Neuronal stem cell (in vitro differentiated cells): ENCODE measurements around the gene CDC20B.

Experiments used
- DNase-seq: peaks from one replicate; pipeline ENCODE4 v3.0.0-alpha.2; 2013; ENCODE audit warnings: low spot score
- H2AFZ ChIP-seq: one replicate; pipeline ENCODE4 v1.6.1; 2013; ENCODE audit warnings: mild to moderate bottlenecking, low read length, inconsistent platforms
- H2AK5ac ChIP-seq: 2 replicates; pipeline ENCODE4 v1.6.1; 2013; ENCODE audit warnings: low read depth, mild to moderate bottlenecking, inconsistent platforms, low read length, moderate library complexity, mixed read lengths
- H2BK120ac ChIP-seq: 2 replicates; pipeline ENCODE4 v1.6.1; 2013; ENCODE audit warnings: low read depth, mild to moderate bottlenecking, inconsistent platforms, low read length, moderate library complexity, mixed read lengths
- H2BK12ac ChIP-seq: one replicate; pipeline ENCODE4 v1.6.1; 2013; ENCODE audit warnings: low read length, inconsistent platforms
- H2BK15ac ChIP-seq: 2 replicates; pipeline ENCODE4 v1.6.1; 2013; ENCODE audit warnings: mild to moderate bottlenecking, low read length, inconsistent platforms, mixed read lengths
- H2BK5ac ChIP-seq: one replicate; pipeline ENCODE4 v1.6.1; 2013; ENCODE audit warnings: inconsistent platforms, mild to moderate bottlenecking, low read length, moderate library complexity
- H3K14ac ChIP-seq: one replicate; pipeline ENCODE4 v1.6.1; 2013; ENCODE audit warnings: low read length, inconsistent platforms
- H3K18ac ChIP-seq: 2 replicates; pipeline ENCODE4 v1.6.1; 2013; ENCODE audit warnings: low read length, inconsistent platforms
- H3K23ac ChIP-seq: 2 replicates; pipeline ENCODE4 v1.6.1; 2013; ENCODE audit warnings: low read depth, mild to moderate bottlenecking, mixed read lengths, low read length, inconsistent platforms; ENCODE audit not compliant: poor library complexity
- H3K27ac ChIP-seq: replicated peaks from 3 replicates; pipeline ENCODE4 v1.5.1; 2013; ENCODE audit warnings: low read length, inconsistent platforms
- H3K27me3 ChIP-seq, 3 experiments: 2 replicates each; pipeline ENCODE4 v1.6.1; 2013; ENCODE audit warnings: low read length in 3 of 3, mild to moderate bottlenecking in 2 of 3, inconsistent platforms in 1 of 3, low read depth in 1 of 3, mixed read lengths in 1 of 3, moderate library complexity in 1 of 3; ENCODE audit not compliant: control insufficient read depth in 3 of 3, insufficient read depth in 3 of 3
- H3K36me3 ChIP-seq, 2 donors: replicated peaks in 1 of 2; 2 replicates each; pipeline ENCODE4 v1.6.1; 2013; ENCODE audit warnings: low read length in 2 of 2; ENCODE audit not compliant: control insufficient read depth in 2 of 2, insufficient read depth in 2 of 2
- H3K4ac ChIP-seq: 2 replicates; pipeline ENCODE4 v1.6.1; 2013; ENCODE audit warnings: inconsistent platforms, mild to moderate bottlenecking, low read length, moderate library complexity
- H3K4me1 ChIP-seq, 2 donors: 1 replicate in 1 of 2; 2 replicates in 1 of 2; pipeline ENCODE4 v1.6.1; 2013; ENCODE audit warnings: low read length in 2 of 2, low read depth in 1 of 2; ENCODE audit not compliant: control insufficient read depth in 2 of 2, insufficient read depth in 1 of 2
- H3K4me2 ChIP-seq: one replicate; pipeline ENCODE4 v1.6.1; 2013; ENCODE audit warnings: mild to moderate bottlenecking, low read length, inconsistent platforms; ENCODE audit not compliant: insufficient read depth, poor library complexity, severe bottlenecking
- H3K4me3 ChIP-seq, 2 donors: 2 replicates each; pipeline ENCODE4 v1.5.1; 2013; ENCODE audit warnings: low read length in 2 of 2, mild to moderate bottlenecking in 2 of 2, inconsistent platforms in 1 of 2, moderate library complexity in 1 of 2
- H3K79me1 ChIP-seq: one replicate; pipeline ENCODE4 v1.6.1; 2013; ENCODE audit warnings: low read depth, mild to moderate bottlenecking, inconsistent platforms, low read length, moderate library complexity
- H3K9ac ChIP-seq: one replicate; pipeline ENCODE4 v1.6.1; 2013; ENCODE audit warnings: mild to moderate bottlenecking, low read depth, low read length, inconsistent platforms; ENCODE audit not compliant: poor library complexity
- H3K9me3 ChIP-seq, 2 donors: replicated peaks in 1 of 2; 2 replicates each; pipeline versions ENCODE3 to v1.6.1; 2013; ENCODE audit warnings: low read length in 2 of 2, mild to moderate bottlenecking in 2 of 2, inconsistent platforms in 1 of 2, low read depth in 1 of 2, mixed read lengths in 1 of 2, moderate library complexity in 1 of 2; ENCODE audit not compliant: control insufficient read depth in 2 of 2, insufficient read depth in 1 of 2
- H4K8ac ChIP-seq: one replicate; pipeline ENCODE4 v1.6.1; 2013; ENCODE audit warnings: low read depth, mild to moderate bottlenecking, inconsistent platforms, low read length, moderate library complexity
- H4K91ac ChIP-seq: one replicate; pipeline ENCODE4 v1.6.1; 2013; ENCODE audit warnings: low read length, low read depth, mild to moderate bottlenecking, inconsistent platforms; ENCODE audit not compliant: poor library complexity
- whole genome bisulfite sequencing, 2 donors: extraction: QIAGEN DNeasy Blood & Tissue Kit; methylation state at CpG; one replicate each; pipeline ENCODE4 v1.1.7; 2013; ENCODE audit warnings: missing lambda C conversion rate in 2 of 2, mixed read lengths in 1 of 2; ENCODE audit not compliant: insufficient read length in 2 of 2, insufficient replicate concordance in 1 of 2; ENCODE audit errors: extremely low coverage in 2 of 2; 5-methylcytosine and 5-hydroxymethylcytosine counted together

Gene CDC20B

GRCh38 chr5:55191165-55191564, 18.2 kb upstream of the CDC20B start:
- H3K23ac ChIP-seq, result no peak overlapping the region
- no peak overlapping the region for H3K4me2 ChIP-seq
- H3K4ac ChIP-seq, result no peak overlapping the region
- no peak for DNase-seq
- no peak overlapping the region for H4K91ac ChIP-seq
- H2BK5ac ChIP-seq, result no peak overlapping the region
- no peak overlapping the region for H3K27ac ChIP-seq
- peaks cover 1% of the 10 kb centered on the region for H3K79me1 ChIP-seq
- no peak overlapping the region for H3K14ac ChIP-seq
- no peaks in the 10 kb centered on the region for H3K9me3 ChIP-seq
- no peak overlapping the region for H2BK120ac ChIP-seq
- no peak overlapping the region for H2BK12ac ChIP-seq
- H3K36me3 ChIP-seq, result no peaks in the 10 kb centered on the region
- no peak overlapping the region for H2AK5ac ChIP-seq
- WGBS, 2 donors, result no CpG with 5 or more reads among the region's 2 CpGs
- no peak overlapping the region for H3K18ac ChIP-seq
- no peak overlapping the region for H3K4me3 ChIP-seq
- H2BK15ac ChIP-seq, result no peak overlapping the region
- no peak overlapping the region for H2AFZ ChIP-seq
- H4K8ac ChIP-seq, result no peak overlapping the region
- H3K27me3 ChIP-seq, result peaks cover 0 to 77% (median 0%) of the 10 kb centered on the region in 3 experiments
- H3K4me1 ChIP-seq, result no peaks in the 10 kb centered on the region
- no peak overlapping the region for H3K9ac ChIP-seq

DNA sequence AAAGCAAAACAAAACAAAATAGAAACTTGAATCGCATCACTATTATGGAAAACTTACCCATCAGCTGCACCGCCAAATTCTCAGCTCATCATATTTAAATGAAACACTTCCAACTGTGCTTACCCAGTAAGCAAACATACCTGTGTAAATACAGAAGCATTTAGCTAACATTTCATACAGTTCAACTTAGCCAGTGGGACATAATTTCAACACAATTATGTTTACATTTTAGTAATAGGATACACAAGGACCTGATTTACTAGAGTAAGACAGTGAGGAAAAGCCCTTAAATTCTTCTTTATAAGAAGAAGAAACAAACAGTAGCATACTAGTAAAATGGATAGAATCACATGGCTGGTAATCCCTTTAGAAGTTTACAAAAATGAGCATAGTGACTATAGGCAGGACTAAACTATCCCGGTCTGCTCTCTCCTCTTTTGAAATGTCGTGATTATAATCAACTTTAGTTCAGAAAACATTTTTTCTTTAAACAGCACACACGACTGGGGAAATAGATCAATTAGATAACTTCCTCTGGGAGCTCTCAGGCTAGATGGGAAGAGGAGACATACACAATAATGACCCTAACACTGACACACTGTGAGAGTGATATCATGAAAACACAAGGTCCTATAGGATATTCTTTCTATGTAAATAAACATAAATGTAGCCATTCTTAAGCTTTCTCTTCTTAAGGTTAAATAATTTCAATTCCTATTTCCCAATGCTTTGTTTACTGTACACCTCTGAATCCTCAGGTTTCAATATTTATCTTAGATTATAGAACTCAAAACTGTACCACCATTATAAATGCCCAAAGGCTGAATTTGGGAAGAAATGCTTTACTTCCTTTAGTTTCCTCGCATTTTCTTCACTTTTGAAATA, 15.9 kb upstream of the CDC20B start:
- H3K9ac ChIP-seq, result no peak overlapping the region
- H3K79me1 ChIP-seq, result peaks cover 1% of the 10 kb centered on the region
- no peak overlapping the region for H4K91ac ChIP-seq
- no peak overlapping the region for H3K18ac ChIP-seq
- DNase-seq, result no peak
- H3K27me3 ChIP-seq, result peaks cover 0 to 73% (median 0%) of the 10 kb centered on the region in 3 experiments
- H3K23ac ChIP-seq, result no peak overlapping the region
- H4K8ac ChIP-seq, result no peak overlapping the region
- WGBS, 2 donors, result no CpG with 5 or more reads among the region's 6 CpGs
- no peak overlapping the region for H2AFZ ChIP-seq
- H3K36me3 ChIP-seq, result no peaks in the 10 kb centered on the region
- H2AK5ac ChIP-seq, result no peak overlapping the region
- no peak overlapping the region for H3K14ac ChIP-seq
- no peak overlapping the region for H3K27ac ChIP-seq
- H3K4me3 ChIP-seq, result no peak overlapping the region
- H2BK15ac ChIP-seq, result no peak overlapping the region
- no peaks in the 10 kb centered on the region for H3K4me1 ChIP-seq
- no peak overlapping the region for H2BK120ac ChIP-seq
- peaks cover 0 to 5% of the 10 kb centered on the region in 2 donors for H3K9me3 ChIP-seq
- no peak overlapping the region for H2BK5ac ChIP-seq
- H3K4ac ChIP-seq, result no peak overlapping the region
- H2BK12ac ChIP-seq, result no peak overlapping the region
- no peak overlapping the region for H3K4me2 ChIP-seq

DNA sequence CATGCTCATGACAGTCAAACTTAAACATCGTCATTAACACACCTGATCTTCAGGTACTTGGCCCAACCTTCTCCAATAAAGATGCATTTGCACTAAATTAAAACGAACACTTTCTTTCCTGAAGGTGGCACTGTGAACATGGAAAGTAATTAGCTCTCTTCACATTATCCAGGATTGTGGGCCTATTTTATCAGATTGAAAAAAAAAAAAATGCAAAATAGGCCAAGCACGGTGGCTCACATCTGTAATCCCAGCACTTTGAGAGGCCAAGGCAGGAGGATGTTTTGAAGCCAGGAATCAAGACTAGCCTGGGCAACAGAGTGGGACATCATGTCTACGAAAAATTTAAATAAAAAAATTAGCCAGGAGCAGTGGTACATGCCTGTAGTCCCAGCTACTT, 14.4 kb upstream of the CDC20B start:
- Histone ChIP-seq H3K18ac (no peak overlapping the region), H3K4me3 (no peak overlapping the region), H3K9ac (no peak overlapping the region), H3K14ac (no peak overlapping the region), H2BK120ac (no peak overlapping the region), H3K23ac (no peak overlapping the region), H3K4me1 (no peaks in the 10 kb centered on the region), H3K9me3 (peaks cover 0 to 5% of the 10 kb centered on the region in 2 donors), H3K4ac (no peak overlapping the region), H2BK12ac (no peak overlapping the region), H2BK5ac (no peak overlapping the region), H4K91ac (no peak overlapping the region), H3K27ac (no peak overlapping the region), H2BK15ac (no peak overlapping the region), H2AFZ (no peak overlapping the region), H2AK5ac (no peak overlapping the region), H3K4me2 (no peak overlapping the region), H3K79me1 (peaks cover 1% of the 10 kb centered on the region), H4K8ac (no peak overlapping the region), H3K36me3 (no peaks in the 10 kb centered on the region), H3K27me3 (peaks cover 0 to 62% (median 0%) of the 10 kb centered on the region in 3 experiments)
- DNase-seq, result no peak
- no CpG with 5 or more reads among the region's 4 CpGs for WGBS, 2 donors

- H3K23ac ChIP-seq, result no peak overlapping the region
- H3K4me1 ChIP-seq, result peaks cover 5 to 7% of the 10 kb centered on the region in 2 donors
- H3K18ac ChIP-seq, result no peak overlapping the region
- H2BK15ac ChIP-seq, result no peak overlapping the region
- no peak for DNase-seq
- no peak overlapping the region for H3K27ac ChIP-seq
- no peak overlapping the region for H2BK12ac ChIP-seq
- no peak overlapping the region for H3K4me3 ChIP-seq
- no peak overlapping the region for H2BK5ac ChIP-seq
- H4K91ac ChIP-seq, result no peak overlapping the region
- no peak overlapping the region for H3K9ac ChIP-seq
- no peaks in the 10 kb centered on the region for H3K9me3 ChIP-seq
- no peaks in the 10 kb centered on the region for H3K79me1 ChIP-seq
- no CpG with 5 or more reads among the region's 1 CpG for whole genome bisulfite sequencing, 2 donors
- peaks cover 0 to 75% (median 23%) of the 10 kb centered on the region in 3 experiments for H3K27me3 ChIP-seq
- no peaks in the 10 kb centered on the region for H3K36me3 ChIP-seq
- no peak overlapping the region for H3K4me2 ChIP-seq
- H2BK120ac ChIP-seq, result no peak overlapping the region
- no peak overlapping the region for H4K8ac ChIP-seq
- no peak overlapping the region for H3K4ac ChIP-seq
- no peak overlapping the region for H3K14ac ChIP-seq
- H2AFZ ChIP-seq, result no peak overlapping the region
- H2AK5ac ChIP-seq, result no peak overlapping the region
These were observed 7.0 kb upstream of the CDC20B start for GRCh38 chr5:55180016-55180415.
